Putamen (tissue), 1 donor: Measurements from ENCODE around the gene CUL2.
"Not testable (repeated sequence)": the region's sequence is repeated elsewhere in the genome, so short reads cannot be mapped to it uniquely, and the experiment has no call there.

ENCODE experiments used
- DNase-seq: peaks from one replicate; pipeline ENCODE4 v3.0.0-alpha.2; 2016; ENCODE audit warnings: low spot score

Gene CUL2

GRCh38 chr10:35090162-35090954, at the start of gene CUL2:
CUL2 (minus strand) TSS chr10:35090341; CDS start chr10:35071317, 19,024 bp downstream.
- peak; percentile 95 for DNase-seq

GRCh38 chr10:35136263-35136815, 46.2 kb upstream of the CUL2 start:
- DNase-seq = no peak

- no peak for DNase-seq
These were observed 45.7 kb upstream of the CUL2 start for GRCh38 chr10:35135861-35136260.

- DNase-seq = no peak
These were observed 43.4 kb upstream of the CUL2 start for GRCh38 chr10:35133586-35133985.

- no peak for DNase-seq
These were observed 42.6 kb upstream of the CUL2 start for GRCh38 chr10:35132727-35133126.

- DNase-seq = no peak
These were observed 40.5 kb upstream of the CUL2 start for GRCh38 chr10:35130663-35131062.

- no peak for DNase-seq
These were observed 39.1 kb upstream of the CUL2 start for GRCh38 chr10:35129185-35129674.

- peak; percentile 32 for DNase-seq
These were observed 37.2 kb upstream of the CUL2 start for GRCh38 chr10:35127289-35127891.

- peak; percentile 96 for DNase-seq
These were observed 36.6 kb upstream of the CUL2 start, which contains the start of gene CREM for GRCh38 chr10:35126530-35127288. CREM (plus strand) TSS chr10:35126846; CDS start chr10:35137836, 10,990 bp downstream.

- no peak for DNase-seq
These were observed 36.0 kb upstream of the CUL2 start for GRCh38 chr10:35126062-35126529.

- no peak for DNase-seq
These were observed 34.4 kb upstream of the CUL2 start for GRCh38 chr10:35124540-35124939.

GRCh38 chr10:35119378-35119777, 29.2 kb upstream of the CUL2 start:
- no peak for DNase-seq

- no peak for DNase-seq
These were observed 22.4 kb upstream of the CUL2 start for GRCh38 chr10:35112571-35112970.

- DNase-seq = no peak
These were observed 13.7 kb upstream of the CUL2 start for GRCh38 chr10:35103882-35104281.

GRCh38 chr10:35097510-35097909, 7.4 kb upstream of the CUL2 start:
- no peak for DNase-seq

- DNase-seq = no peak
These were observed 6.2 kb upstream of the CUL2 start for GRCh38 chr10:35096312-35096711.

GRCh38 chr10:35092851-35093250, 2.7 kb upstream of the CUL2 start:
- DNase-seq = no peak

- no peak for DNase-seq
These were observed 2.1 kb upstream of the CUL2 start for GRCh38 chr10:35091994-35092790.

GRCh38 chr10:35089611-35090161, 455 bp downstream of the CUL2 start:
- peak; percentile 12 for DNase-seq

- no peak for DNase-seq
These were observed 6.9 kb downstream of the CUL2 start for GRCh38 chr10:35083242-35083641.

- not testable (repeated sequence) for DNase-seq
These were observed 9.9 kb downstream of the CUL2 start for GRCh38 chr10:35080261-35080660.
